Endothelial cell of umbilical vein (primary cell): ENCODE measurements around the gene CAMK2G. TPM values are rescaled to one million over a fixed set of nuclear protein-coding genes. Genes with fewer than 3 reads are reported as not detected.

Experiments used
- BruUV-seq: library from RNA; stranded (reverse); fragments of 400-500 nt; replicated peaks from 2 replicates; lab custom pipeline; 2021; lab: Mats Ljungman, UMichigan
- CTCF ChIA-PET: fragments of 300-600, 350-600 bp; sonication (Branson Sonifier 250); formaldehyde crosslinking; loops from one replicate; lab custom pipeline; 2021; ENCODE audit warnings: antibody characterized with exemption, inconsistent platforms; lab: Charles Lee
- POLR2A ChIA-PET: fragments of 300-600, 350-600 bp; sonication (Branson Sonifier 250); formaldehyde crosslinking; loops from one replicate; lab custom pipeline; 2021; ENCODE audit warnings: antibody characterized with exemption, inconsistent platforms; lab: Charles Lee
- DNase-seq: peaks from one replicate; pipeline ENCODE4 v3.0.0-alpha.2; 2011; ENCODE audit warnings: low read depth, low spot score
- FAIRE-seq: peaks from 2 replicates; lab custom pipeline; 2011; peaks lifted over from hg19 to GRCh38; lab: Jason Lieb, UNC
- H2AFZ ChIP-seq: 2 replicates; pipeline ENCODE4 v1.6.0; 2012; ENCODE audit warnings: low read depth, low read length, control low read depth, inconsistent platforms
- H3K27ac ChIP-seq: 2 replicates; pipeline ENCODE4 v1.5.1; 2011; ENCODE audit warnings: low read depth, mild to moderate bottlenecking, control low read depth, low read length, moderate library complexity; ENCODE audit not compliant: insufficient read depth
- H3K27me3 ChIP-seq, 2 experiments: 2 replicates each; pipeline versions ENCODE4 v1.6.0 to v1.6.1; 2011; ENCODE audit warnings: low read length in 2 of 2, mixed read lengths in 1 of 2; ENCODE audit not compliant: control insufficient read depth in 2 of 2, insufficient read depth in 2 of 2
- H3K36me3 ChIP-seq, 2 experiments: 2 replicates in 1 of 2; 3 replicates in 1 of 2; pipeline ENCODE4 v1.5.1; 2011; ENCODE audit warnings: low read length in 2 of 2, mild to moderate bottlenecking in 1 of 2, moderate library complexity in 1 of 2; ENCODE audit not compliant: control insufficient read depth in 2 of 2, insufficient read depth in 2 of 2; ENCODE audit errors: extremely low read depth in 1 of 2
- H3K4me1 ChIP-seq: 3 replicates; pipeline ENCODE4 v1.5.1; 2011; ENCODE audit warnings: mild to moderate bottlenecking, low read length; ENCODE audit not compliant: control insufficient read depth, insufficient read depth; ENCODE audit errors: extremely low read depth
- H3K4me2 ChIP-seq: 2 replicates; pipeline ENCODE4 v1.6.1; 2011; ENCODE audit warnings: low read length, control low read depth, mixed read lengths; ENCODE audit not compliant: insufficient read depth
- H3K4me3 ChIP-seq, 3 experiments: fragments of 200-600 bp in 1 of 3; sonication (generic), shearing (Covaris generic) in 1 of 3; replicated peaks in 1 of 3; 2 replicates each; pipeline ENCODE4 v1.5.1; 2011 to 2016; ENCODE audit warnings: control low read depth in 3 of 3, low read length in 3 of 3, mild to moderate bottlenecking in 2 of 3, inconsistent platforms in 1 of 3, low read depth in 1 of 3, moderate library complexity in 1 of 3; ENCODE audit not compliant: insufficient read depth in 1 of 3
- H3K79me2 ChIP-seq: 2 replicates; pipeline ENCODE4 v1.6.0; 2012; ENCODE audit warnings: low read length, inconsistent platforms; ENCODE audit not compliant: control insufficient read depth, insufficient read depth
- H3K9ac ChIP-seq: replicated peaks from 2 replicates; pipeline ENCODE3; 2011; ENCODE audit warnings: low read length, control low read depth; ENCODE audit not compliant: insufficient read depth; ENCODE audit errors: extremely low read depth
- H3K9me1 ChIP-seq: replicated peaks from 3 replicates; pipeline ENCODE4 v1.6.0; 2011; ENCODE audit warnings: mild to moderate bottlenecking, low read length; ENCODE audit not compliant: control insufficient read depth, insufficient read depth; ENCODE audit errors: extremely low read depth
- H3K9me3 ChIP-seq: replicated peaks from 2 replicates; pipeline ENCODE4 v1.5.1; 2012; ENCODE audit warnings: low read length, inconsistent platforms; ENCODE audit not compliant: control insufficient read depth, insufficient read depth
- H4K20me1 ChIP-seq: replicated peaks from 2 replicates; pipeline ENCODE3; 2011; ENCODE audit warnings: mild to moderate bottlenecking, low read length; ENCODE audit not compliant: control insufficient read depth, insufficient read depth; ENCODE audit errors: extremely low read depth
- FOS ChIP-seq: IDR thresholded peaks from 2 replicates; pipeline ENCODE4 v1.6.1; 2011; ENCODE audit warnings: mild to moderate bottlenecking, low read length, moderate library complexity, borderline replicate concordance; ENCODE audit not compliant: insufficient read depth
- MYC ChIP-seq: IDR thresholded peaks from one replicate; pipeline ENCODE4 v1.6.1; 2011; ENCODE audit warnings: mild to moderate bottlenecking, low read depth, low read length
- POLR2A ChIP-seq: IDR thresholded peaks from 2 replicates; pipeline ENCODE4 v1.6.1; 2012; ENCODE audit warnings: low read depth, mild to moderate bottlenecking, control low read depth, low read length
- POLR2AphosphoS5 ChIP-seq: IDR thresholded peaks from 2 replicates; pipeline ENCODE4 v1.6.1; 2012; ENCODE audit warnings: low read depth, mild to moderate bottlenecking, control low read depth, low read length, moderate library complexity; ENCODE audit not compliant: insufficient read depth
- dilution Hi-C: fragments of 300-500 bp; cut with MboI; formaldehyde crosslinking; loops from one replicate; pipeline ENCODE4 v1.15.0; 2019; ENCODE audit warnings: low sequenced_read_pairs; ENCODE audit not compliant: extremely low pct_ligation_motif_present
- intact Hi-C: fragments of 100-400 bp; cut with micrococcal nuclease; formaldehyde crosslinking; loops from one replicate; pipeline ENCODE4 v1.10.0; 2022
- polyA plus RNA-seq, 4 experiments: library from polyadenylated mRNA; depleted of rRNA in 3 of 4; stranded (reverse) in 3 of 4; unstranded in 1 of 4; fragments of >200 nt; gene quantifications; 2 replicates each; pipeline versions ENCODE4 v1.2.1 to v1.2.3, GENCODE V29; 2011 to 2012; ENCODE audit warnings: missing spikeins in 1 of 4
- total RNA-seq: library from RNA; stranded (reverse); gene quantifications from 2 replicates; pipeline ENCODE4 v1.2.3, GENCODE V29; 2021
- TF ChIP-seq, protein P1 (sequence below), 2 donors: IDR thresholded peaks; 1 replicate in 1 of 2; 2 replicates in 1 of 2; pipeline ENCODE4 v1.5.1; 2011; ENCODE audit warnings: low read length in 2 of 2, mild to moderate bottlenecking in 2 of 2, moderate library complexity in 2 of 2, control low read depth in 1 of 2, inconsistent platforms in 1 of 2, low read depth in 1 of 2; ENCODE audit not compliant: insufficient read depth in 1 of 2; ENCODE audit errors: extremely low read depth in 1 of 2

The CAMK2G gene
- total and polyA plus RNA-seq, 2 donors (not counting 3 experiments of a cell fraction or from before 2014, with no cell fraction given) = 27.2 to 33.6 TPM

DNA sequence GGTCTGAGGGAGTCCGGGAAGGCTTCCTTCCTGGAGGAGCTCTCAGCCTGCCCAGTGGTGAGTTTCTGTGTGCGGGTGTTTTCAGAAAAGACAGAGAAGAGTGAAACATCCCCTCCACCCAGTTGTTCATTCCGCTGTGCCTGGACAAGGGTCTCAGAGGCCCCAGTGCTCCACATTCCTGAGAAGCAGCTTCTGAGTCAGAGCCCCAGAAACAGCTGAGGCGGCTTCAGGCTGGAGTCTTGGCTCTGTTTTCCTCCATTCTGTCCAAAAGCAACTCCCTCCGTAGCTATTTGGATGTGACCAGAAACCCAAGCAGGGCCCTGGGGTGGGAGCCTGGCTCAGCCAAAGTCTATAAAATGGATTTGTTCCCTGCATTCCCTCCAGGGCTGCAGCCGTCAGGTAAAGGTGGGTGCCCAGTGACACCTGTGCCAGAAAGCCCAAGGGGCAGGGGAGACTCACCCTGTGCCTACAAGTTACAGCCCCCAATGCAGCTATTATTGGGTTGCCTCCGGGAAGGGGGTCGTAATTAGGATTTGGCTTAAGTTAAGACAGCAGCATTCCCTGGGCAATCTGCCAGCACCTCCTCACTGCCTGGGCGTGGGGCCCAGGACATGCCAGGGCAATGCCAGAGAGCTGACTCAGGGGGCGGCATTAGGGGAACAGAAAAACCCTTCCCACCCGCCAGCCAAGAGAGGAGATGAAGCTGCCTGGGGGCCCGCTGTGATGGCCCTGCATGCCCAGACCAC, 13.1 kb upstream of the CAMK2G start:
- no peaks in the 10 kb centered on the region for H3K9me1 ChIP-seq
- no peaks in the 10 kb centered on the region for H3K79me2 ChIP-seq
- no peak for TF ChIP-seq MYC
- TF ChIP-seq, protein P1, sequence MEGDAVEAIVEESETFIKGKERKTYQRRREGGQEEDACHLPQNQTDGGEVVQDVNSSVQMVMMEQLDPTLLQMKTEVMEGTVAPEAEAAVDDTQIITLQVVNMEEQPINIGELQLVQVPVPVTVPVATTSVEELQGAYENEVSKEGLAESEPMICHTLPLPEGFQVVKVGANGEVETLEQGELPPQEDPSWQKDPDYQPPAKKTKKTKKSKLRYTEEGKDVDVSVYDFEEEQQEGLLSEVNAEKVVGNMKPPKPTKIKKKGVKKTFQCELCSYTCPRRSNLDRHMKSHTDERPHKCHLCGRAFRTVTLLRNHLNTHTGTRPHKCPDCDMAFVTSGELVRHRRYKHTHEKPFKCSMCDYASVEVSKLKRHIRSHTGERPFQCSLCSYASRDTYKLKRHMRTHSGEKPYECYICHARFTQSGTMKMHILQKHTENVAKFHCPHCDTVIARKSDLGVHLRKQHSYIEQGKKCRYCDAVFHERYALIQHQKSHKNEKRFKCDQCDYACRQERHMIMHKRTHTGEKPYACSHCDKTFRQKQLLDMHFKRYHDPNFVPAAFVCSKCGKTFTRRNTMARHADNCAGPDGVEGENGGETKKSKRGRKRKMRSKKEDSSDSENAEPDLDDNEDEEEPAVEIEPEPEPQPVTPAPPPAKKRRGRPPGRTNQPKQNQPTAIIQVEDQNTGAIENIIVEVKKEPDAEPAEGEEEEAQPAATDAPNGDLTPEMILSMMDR (IDR thresholded peaks at IDR 0.05; ENCODE audit: extremely low read depth in 1 of 2, insufficient read depth in 1 of 2, low read depth in 1 of 2, low read length in 2 of 2) = no peak
- peak; percentile 65 for TF ChIP-seq POLR2AphosphoS5
- no peak for TF ChIP-seq POLR2A
- peak; percentile 42 for TF ChIP-seq FOS
- DNase-seq (peak; percentile 64), FAIRE-seq (no peak)
- dilution Hi-C loops (no loop called here), intact Hi-C loops (loop anchor here (1.0 to 2.0 kb wide), 2 partner anchors 19 to 347 kb away; no protein-coding TSS in a partner anchor)
- POLR2A ChIA-PET = interaction anchor here (0.8 to 2.7 kb wide), 7 partner anchors 11 to 111 kb away, joined by 3 to 13 read pairs (median 6); partner anchors contain the start of gene VCL
- peak overlapping the region; percentile 77 for H2AFZ ChIP-seq
- H3K36me3 ChIP-seq = no peaks in the 10 kb centered on the region
- H3K4me2 ChIP-seq = peak overlapping the region; percentile 60
- H3K9me3 ChIP-seq = no peaks in the 10 kb centered on the region
- H3K4me1 ChIP-seq = peaks cover 26% of the 10 kb centered on the region
- no peaks in the 10 kb centered on the region for H3K27me3 ChIP-seq
- H3K27ac ChIP-seq = peak overlapping the region; percentile 88
- CTCF ChIA-PET = interaction anchor here (0.6 to 14.6 kb wide), 21 partner anchors 7 to 351 kb away, joined by 3 to 439 read pairs (median 12); partner anchors contain the start of genes PLAU and VCL
- H3K4me3 ChIP-seq = no peak overlapping the region
- no TSS peak for BruUV-seq
- H3K9ac ChIP-seq = peak overlapping the region; percentile 54
- no peaks in the 10 kb centered on the region for H4K20me1 ChIP-seq
